Measurements from ENCODE around the gene PLD5.

DNA sequence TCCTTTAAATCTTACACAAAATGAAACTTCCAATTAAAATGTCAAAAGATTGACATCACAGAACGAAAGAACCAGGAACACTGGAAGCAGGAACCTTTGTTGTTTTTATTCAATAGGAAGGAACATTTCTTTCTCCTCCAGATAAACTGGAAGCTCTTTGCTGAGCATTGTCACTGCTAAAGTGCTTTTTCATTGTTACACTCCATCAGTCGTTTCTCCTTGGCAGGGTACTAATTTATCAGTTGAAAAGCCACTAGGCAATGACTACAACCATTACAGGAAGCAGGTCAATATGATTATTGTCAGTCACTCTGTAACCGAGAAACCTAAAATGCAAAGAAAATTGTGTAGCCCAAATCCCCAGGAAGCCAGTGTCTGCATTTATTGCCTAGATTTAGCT lies 362.4 kb downstream of the PLD5 start:
- TF ChIP-seq YEATS4 (CRISPR knock-in tag; IDR thresholded peaks at IDR 0.05; ENCODE audit: borderline replicate concordance) (no peak), MAFK (conservative IDR thresholded peaks at IDR 0.05 in 1 of 2, IDR thresholded peaks at IDR 0.05 in 1 of 2; ENCODE audit: low read length in 2 of 2) (no peak), ZSCAN9 (CRISPR knock-in tag; IDR thresholded peaks at IDR 0.05; ENCODE audit: borderline replicate concordance) (no peak), SP2 (CRISPR knock-in tag; IDR thresholded peaks at IDR 0.05) (no peak), FOXM1 (CRISPR knock-in tag; IDR thresholded peaks at IDR 0.05) (no peak), POLR2AphosphoS5 (IDR thresholded peaks at IDR 0.05; ENCODE audit: low read depth, low read length) (no peak)
